Amniotic stem cell (primary cell): Measurements from ENCODE around the gene CMIP.

Experiments used
- DNase-seq: peaks from one replicate; lab custom pipeline; 2025; lab: John Stamatoyannopoulos, UW

CMIP gene

DNA sequence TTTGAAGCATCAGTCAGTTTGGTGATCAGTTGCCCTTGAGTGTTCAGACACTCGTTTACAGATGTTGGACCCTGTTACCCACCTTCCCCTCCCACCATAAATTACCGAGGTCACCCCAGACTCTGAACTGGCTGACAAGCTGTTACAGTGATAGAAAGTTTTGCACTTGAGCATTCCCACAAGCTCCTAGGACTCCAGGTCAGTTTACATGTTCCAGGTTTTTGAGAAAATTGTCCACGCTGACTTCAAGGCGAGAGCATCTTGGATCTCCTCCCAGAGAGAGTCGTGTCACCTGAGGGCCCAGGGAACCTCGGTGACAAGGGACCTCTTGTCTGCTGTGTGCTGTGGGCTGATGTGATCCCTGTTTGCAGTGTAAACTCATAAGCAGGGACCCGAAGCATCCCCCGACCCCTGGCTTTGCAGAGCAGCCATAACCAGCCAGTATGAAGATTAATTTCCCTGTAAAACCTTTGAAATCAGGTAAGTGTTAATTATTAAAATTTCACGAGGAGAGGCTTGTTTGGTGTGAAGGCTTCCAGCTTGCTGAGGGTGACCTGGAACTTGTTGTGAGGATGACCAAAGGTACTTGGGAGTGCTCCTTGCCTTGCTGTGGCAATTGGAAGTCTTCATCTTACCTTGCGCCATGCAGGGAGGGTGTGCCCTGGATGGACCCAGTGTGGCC, 91.2 kb downstream of the CMIP start:
- no peak for DNase-seq

DNA sequence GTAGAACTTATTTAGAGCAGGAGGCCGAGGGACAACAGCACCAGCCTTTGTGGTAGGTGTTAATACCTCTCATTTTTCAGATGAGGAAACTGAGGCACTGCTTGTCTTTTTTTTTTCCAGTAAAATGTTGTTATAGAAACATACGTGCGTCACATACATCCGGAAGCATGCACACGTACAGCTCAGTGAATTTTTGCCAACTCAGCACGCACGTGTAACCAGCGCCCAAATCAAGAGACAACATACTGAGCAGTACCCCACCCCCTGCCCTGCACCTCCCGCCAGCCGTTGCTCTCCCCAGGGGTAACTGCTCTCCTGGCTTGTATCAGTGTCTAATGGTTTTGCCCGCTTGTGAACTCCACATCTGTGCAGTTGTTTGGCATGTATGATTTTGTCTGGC, 92.0 kb downstream of the CMIP start:
- no peak for DNase-seq

DNA sequence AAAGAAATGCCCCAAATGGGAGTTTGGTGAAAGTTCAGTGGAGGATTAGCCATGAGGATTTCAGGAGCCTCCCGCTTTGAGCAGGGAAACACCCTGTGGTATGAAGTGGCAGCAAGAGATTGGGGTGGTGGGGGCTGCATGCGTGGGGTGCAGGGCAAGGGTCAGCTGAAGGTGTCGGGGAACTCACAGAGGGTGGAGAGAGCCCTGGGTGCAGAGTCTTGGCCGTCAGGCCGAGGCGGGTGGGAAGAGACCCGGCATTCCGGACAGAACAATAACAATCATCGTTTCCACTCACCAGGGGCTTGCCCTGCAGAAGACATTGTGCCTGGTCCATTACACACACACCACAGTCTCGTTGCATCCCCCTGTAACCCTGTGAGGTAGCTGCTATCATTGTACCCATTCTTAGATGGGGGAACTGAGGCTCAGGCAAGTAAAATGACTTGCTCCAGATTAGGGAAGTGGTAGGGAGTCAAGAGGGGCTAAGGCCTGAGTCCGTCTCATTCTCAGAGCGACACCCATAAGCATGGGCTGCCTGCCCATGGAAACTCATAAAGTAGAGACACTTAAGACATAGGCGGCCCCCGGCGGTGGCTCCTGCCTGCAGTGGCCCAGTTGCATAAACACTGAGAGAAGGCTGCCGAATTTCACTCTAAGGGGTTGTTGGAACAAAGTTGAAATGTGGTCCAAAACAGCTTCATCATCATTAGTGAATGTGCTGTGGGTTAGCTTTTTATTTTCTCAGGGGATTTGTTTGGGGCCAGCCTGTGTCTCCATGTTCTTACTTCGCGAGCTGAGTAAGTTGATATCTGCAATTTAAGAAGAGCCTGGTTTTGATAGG, 93.3 kb downstream of the CMIP start:
- DNase-seq = no peak

DNA sequence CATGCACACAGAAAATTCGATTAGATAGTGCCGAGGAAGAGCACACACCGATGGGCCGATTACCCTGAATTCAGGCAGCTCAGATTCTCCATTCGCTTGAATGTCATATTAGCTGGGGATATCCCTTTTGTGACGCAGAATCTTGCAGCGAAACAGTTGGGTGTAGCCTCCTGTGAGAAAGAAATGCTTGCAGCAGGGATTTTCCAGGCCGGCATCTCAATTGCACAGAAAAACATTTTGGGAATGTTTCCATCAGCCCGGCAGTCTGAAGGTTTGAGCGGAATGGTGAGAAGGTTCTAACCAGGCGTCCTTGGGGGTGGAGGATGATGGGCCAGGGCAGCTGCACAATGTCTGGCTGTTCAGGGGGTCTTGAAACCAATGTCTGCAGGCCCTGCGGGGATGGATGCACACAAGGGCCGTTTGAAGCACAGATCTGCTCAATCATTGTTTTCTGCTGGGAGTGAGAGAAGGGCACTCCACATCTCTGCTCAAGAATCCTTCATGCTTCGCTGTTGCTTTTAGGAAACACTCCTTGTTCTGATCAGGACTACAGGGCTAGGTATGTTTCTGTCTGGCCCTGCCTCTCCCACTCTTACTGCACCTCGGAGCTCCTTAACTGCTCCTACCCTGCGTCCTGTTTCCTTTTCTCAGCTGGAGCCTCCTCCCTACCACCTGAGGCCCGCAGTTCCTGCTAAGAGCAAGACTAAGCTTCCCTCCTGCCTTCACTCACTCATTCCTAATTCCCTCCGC, 94.6 kb downstream of the CMIP start:
- DNase-seq = no peak

DNA sequence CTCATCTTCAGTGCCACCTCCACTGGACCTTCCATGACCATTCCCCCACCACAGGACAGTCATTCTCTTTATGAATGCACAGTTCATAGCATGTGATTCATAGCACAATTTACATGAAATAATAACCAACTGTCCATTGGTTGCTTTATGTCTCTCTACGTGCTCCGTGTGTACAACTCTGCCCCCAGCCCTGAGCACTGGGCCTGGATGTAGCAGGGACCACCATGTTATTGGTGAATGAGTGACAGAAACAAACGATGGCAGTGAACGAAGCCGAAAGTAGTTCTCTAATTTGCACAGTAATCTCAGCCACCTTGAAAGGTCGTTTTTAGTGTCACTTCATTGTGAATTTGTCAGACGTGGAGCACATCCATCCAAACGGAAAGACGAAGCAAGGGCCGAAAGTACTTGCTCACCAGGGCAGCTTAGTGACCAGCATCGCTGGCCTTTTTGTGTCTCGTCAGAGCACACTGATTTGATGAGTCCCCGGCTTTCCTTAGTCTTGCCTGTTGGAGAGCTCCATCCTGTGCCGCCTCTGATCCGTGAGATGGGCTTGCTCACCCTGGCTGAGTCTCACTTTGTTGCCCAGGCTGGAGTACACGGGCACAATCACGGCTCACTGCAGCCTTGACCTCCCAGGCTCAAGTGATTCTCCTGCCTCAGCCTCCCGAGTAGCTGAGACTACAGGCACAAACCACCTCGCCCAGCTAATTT, 95.3 kb downstream of the CMIP start:
- DNase-seq = no peak

DNA sequence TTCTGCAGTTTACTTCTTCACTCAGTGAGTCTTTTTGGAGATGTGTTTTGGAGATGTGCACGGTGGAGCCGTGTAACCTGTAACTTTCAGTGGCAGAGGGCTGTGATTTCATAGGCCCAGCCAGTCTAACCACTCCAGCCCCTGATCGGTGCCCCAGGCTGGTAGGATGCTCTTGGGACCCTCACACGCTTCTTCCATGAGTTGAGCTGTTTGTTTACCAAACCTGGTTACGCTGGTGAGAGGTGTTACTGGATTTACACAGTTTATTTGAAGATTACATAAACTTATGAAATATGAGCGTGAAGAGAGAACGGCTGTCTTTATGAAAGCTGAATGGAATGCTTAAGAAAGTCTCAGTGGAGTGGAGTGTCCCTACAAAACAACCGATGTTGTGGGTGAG, 96.7 kb downstream of the CMIP start:
- no peak for DNase-seq

DNA sequence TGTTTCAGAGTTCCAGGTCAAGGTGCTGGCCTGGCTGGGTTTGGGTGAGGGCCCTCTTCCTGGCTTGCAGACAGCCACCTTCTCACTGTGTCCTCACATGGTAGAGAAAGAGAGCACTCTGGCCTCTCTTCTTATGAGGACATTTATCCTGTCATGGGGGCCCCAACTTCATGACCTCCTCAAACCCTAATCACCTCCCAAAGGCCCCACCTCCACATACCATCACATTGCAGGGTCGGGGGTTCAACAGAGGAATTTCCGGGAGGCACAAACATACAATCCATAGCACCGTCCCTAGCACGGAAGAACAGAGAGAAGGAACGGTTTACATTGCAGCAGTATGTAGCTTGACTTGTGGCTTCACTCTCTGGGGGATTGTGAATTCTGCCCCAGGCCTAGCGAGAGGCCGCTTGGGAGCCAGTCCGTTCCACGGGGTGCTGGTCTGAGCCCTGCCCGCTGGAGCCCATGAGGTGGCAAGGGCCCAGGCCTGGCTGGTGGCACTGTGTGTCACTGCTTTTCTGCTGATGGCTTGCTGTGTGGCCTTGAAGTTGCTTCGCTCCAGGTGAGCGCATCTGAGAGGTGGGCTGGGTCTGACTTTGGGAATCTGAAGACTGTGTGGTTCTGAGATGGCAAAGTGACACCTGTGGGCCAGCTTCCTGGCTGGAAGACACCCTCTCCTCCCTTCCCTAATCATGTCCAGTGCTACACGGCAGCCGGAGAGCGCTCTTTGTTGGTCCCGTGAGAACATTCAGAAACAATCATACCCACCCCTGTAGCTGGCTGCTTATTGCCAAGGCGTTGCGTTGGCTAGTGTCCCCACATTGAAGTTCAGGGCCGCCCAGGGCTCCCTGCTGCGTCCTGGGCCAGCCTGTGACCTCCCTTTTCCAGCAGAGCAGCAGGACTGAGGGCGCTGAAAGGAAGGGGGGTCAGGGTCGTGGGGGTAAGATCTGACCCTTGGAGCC, 98.3 kb downstream of the CMIP start:
- no peak for DNase-seq

DNA sequence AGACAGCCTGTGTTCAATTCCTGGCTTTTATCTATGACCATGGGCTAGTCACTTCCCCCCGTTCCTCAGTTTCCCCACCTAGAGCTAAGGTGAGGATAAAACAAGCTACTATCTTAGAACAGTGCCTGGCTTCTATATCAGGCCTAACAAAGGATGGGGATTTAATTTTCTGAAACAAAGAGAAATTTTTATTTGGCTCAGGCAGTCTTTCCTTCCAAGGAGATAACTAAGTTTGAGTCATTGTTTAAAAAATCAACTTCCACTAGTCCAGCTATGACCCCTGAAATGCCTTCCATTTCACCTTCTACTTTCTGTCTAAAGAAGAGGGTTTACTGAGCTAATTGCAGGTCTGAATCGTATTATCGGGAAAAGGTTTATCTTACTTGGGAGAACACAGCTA, 99.0 kb downstream of the CMIP start:
- no peak for DNase-seq

DNA sequence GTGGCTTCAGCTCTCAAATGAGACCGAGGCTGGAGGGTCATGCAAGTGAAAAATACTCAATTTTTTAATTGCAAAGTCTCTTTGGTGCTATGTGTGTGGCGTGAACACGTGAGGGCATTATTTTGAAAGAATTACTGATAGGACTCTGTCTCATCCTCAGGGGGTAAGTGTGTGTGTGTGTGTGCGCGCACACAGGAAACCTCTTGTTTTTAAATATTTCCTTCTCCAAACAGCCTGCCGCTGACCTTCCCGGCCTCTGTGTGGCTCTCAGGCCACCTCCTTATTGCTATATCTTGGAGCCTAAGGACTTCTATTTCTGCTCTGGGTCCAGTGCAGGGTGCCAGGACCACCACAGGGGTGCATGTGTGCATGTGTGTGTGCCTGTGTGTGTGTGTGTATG, 99.7 kb downstream of the CMIP start:
- DNase-seq = no peak

DNA sequence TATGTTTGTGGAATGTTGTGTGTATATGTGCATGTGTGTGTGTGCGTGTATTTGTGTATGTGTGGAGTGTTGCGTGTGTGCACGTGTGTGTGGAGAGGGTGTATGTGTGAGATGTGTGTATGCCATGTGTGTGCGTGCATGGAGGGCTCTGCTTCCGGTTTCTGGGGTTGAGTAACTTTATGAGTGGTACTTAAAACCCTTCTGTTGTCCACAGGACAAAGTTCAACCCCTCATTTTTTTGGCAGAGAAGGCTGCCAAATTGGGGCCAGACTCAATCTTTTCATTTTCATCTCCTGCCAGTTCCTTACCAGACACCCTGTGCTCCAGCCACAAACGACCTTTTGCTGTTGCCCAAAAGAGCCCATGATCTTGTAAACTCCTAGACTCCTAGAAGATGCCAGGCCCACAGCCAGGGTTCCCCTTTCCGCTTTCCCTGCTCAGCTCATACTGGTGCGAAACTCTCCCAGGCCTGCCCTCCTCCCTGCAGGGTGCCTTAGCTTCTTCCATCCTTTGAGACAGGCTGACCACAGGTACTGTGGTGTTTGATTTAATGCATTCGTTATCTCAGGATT, 100.2 kb downstream of the CMIP start:
- DNase-seq = no peak

DNA sequence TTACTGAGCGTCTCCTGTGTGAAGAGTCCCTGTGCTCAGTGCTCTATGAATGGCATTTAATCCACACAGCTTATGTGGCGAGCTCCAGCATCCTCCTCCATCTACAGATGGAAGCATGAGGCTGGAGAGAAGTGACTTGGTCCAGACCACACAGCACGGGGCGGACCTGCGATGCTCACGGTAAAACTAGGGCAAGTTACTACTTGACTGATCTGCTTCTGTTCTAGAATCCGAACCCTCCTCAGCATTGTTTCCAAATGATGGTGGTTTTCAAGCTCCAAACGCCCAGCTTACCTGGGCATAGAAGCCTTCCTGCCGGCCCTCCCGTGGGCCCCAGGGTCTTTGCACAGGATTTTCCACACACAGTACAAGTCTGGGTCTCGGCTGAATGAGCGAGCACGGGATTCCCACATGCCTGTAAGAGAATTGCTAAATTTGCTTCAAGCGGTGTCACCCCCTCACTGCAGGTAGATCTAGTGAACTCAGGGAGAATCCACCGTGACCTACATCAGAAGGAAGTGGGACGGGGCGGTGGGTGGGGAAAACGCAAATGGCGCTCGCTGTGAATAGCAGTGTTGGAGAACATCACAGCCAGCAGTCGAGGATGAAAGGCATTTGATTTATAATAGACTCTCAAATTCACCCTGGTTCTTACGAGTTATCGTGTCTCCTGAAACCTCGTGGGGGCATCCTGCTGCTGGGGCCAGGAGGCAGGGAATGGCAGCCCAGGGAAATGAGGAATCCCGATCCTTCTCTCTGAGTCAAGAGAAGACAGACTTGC, 101.1 kb downstream of the CMIP start:
- no peak for DNase-seq

DNA sequence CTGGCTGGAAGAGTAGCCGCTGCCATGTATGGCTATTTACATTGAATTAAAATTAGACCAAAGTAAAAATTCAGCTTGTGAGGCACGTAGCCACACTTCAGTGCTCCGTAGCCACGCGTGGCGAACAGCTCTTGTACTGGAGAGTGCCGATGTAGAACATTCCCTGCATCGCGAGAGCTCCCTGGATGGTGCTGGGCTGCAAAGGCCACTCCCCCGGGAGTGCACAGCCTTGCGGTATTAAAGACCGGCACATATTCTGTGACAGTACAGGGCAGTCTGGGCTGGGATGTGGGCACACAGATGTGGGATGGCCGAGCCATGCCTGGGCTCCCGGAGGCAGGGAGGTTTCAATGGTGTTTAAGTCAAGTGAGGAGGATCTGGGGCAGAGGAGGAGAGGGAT, 102.2 kb downstream of the CMIP start:
- DNase-seq = no peak

DNA sequence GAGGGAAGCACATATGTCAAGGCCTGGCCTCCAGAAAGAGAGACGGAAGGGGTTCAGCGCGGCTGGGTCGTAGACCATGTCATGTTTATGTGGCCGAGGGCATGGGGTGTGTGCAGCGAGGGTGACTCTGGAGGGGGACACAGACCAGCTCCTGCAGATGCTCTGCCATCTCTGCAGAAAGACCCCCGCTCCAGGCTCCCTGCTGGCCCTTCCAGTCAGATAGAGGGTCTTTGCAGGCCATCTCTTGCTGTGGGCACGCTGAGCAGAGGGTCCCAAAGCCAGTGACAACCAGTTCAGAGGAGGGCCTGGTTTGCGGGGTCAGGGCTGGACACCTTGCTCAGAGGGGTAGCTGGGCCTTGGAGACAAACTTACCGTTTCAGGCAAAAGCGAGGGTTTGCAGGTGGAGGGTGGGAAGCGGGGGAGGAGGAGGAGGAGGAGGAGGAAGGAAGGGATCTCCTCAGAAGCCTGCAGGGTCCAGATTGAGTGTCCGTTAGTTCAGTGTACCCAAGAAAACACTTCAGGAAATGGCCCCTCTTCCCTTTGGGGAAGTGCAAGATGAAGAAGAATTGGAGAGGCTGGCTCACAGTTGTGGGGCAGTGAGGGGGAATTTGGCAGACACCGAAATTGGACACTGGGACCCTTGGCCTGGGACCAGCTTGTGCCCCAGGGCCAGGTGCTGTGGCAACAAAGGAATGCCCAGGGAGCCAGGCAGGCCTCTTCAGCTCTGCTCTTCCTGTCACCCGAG, 102.8 kb downstream of the CMIP start:
- no peak for DNase-seq

DNA sequence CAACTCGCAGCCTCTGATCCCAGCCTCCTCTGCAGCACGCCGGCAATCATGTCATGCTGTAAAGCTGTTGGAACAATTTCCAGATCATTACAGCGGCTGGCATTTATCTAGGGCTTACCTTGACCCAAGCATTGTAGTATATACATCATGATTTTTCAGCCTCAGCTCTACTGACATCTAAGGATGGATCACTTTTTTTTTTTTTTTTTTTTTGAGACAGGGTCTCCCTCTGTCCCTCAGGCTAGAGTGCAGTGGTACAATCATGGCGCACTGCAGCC, 103.3 kb downstream of the CMIP start:
- DNase-seq = no peak

DNA sequence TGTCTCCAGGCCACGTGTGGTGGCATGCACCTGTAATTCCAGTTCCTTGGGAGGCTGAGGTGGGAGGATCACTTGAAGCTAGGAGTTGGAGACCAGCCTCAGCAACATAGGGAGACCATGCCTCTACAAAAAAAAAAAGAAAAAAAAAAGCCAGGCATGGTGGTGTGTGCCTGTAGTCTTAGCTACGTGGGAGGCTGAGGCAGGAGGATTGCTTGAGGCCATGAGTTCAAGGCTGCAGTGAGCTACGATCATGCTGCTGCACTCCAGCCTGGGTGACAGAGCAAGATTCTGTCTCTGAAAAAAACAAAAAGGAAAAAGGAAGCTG, 103.9 kb downstream of the CMIP start:
- no peak for DNase-seq

DNA sequence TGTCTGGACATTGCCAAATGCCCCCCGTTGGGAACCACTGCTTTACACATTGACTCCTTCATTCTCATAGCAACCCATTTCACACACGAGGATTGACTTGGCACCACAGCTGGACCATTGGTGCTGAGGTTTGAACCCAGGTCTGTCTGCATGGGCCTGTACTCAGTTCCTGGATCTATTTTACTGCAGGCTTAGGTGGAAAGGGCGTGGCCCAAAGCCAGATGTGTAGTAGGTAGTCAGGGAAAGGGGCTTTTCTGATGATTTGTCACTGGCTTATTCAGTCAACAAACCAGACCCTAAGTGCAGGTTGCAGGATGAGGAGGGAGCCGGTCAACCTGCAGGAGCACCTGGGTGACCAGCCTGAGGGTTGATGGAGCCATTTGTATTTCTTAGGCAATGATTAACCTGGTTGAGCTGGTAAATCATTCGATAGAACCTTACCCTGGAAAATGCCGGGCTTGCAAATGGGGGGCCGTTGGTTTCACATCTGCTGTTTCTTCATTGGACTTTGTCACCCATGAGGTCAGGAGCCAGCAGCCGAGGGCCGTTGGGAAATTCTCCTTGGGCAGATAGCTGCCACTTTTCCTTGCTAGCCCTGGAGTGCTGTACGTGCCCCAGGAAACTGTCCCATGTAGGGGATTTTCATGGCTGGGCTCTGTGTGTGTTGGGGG, 104.4 kb downstream of the CMIP start:
- DNase-seq = no peak

DNA sequence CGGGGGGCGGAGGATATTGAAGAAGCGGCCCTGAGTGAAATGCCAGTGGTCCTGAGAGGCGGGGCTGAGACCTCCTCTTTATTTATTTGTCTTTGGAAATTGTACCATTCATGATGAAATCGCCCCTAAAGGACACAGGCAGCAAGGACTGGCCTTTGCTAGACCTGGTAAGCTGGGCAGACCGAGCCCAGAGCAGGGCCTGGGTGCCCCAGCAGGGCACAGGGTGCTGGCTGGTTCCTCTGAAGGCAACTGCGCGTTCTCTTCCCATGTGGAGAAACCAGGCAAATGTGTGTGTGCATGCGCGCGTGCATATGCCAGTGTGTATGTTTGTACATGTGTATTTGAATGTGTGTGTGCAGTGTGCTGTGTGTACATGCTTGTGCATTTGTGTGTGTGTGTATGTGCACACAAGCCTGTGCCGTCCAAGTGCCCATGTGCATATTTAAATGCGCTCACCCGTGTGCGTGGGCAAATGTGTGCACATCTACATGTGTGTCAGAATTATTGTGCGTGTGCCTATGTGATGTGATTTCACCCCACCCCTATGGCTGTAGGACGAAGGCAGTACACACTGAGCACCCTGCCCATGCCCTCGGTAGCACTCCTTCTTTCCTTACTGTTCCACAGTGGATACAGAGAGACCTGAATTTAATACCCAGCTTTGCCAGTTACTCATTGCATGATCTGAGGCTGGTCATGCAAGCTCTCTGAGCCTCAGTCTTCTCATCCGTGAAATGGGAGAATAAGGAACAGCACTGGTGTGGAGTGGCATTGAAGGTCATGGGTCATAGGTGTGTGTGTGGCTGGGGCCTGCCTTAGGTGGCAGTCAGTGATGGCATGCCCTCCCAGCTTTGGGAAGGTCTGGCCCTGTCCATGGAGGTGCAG, 105.2 kb downstream of the CMIP start:
- DNase-seq = no peak

DNA sequence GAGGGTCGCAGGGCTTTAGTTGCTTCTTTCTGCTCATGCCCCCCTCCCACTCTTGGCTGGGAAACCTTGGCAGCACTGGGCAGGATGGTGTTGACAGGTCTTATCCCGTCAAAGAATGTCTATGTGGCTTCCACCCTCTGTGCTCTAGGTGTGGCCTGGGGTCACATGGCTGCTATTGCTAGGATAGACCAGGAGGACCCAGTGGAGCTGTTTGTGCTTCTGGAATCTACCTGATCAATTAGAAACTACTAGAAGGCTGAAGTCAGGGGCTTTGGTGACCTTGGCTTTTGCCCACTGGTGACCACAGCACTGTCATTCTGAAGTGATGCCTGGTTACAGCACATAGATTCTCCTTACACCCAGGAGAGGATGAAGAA, 105.8 kb downstream of the CMIP start:
- DNase-seq = no peak
